HL-60/S4 treated with phorbol 12-myristate 13-acetate at 8.2 ng/mL for 4 days and 3 days (cell line): ENCODE measurements around the gene AACS.

ENCODE experiments used
- in situ Hi-C: fragments of 300-500 bp; cut with MboI; formaldehyde crosslinking; loops from 2 replicates; pipeline ENCODE4 v1.15.0; 2022; ENCODE audit warnings: low sequenced_read_pairs

AACS gene

GRCh38 chr12:125183187-125184067, 118.2 kb downstream of the AACS start:
- in situ Hi-C loops, result no loop called here

GRCh38 chr12:125184213-125184967, 119.2 kb downstream of the AACS start:
- in situ Hi-C loops, result no loop called here

GRCh38 chr12:125185311-125185739, 120.1 kb downstream of the AACS start:
- in situ Hi-C loops, result no loop called here

GRCh38 chr12:125185740-125186470, 120.7 kb downstream of the AACS start, which contains the start of gene TMEM132B:
Gene TMEM132B, plus strand, starts transcription at chr12:125186386.
- in situ Hi-C loops, result no loop called here

GRCh38 chr12:125186471-125187147, 121.4 kb downstream of the AACS start:
- in situ Hi-C loops, result no loop called here

GRCh38 chr12:125187148-125187745, 122.0 kb downstream of the AACS start:
- in situ Hi-C loops, result no loop called here

- in situ Hi-C loops, result no loop called here
These were observed 122.8 kb downstream of the AACS start for GRCh38 chr12:125187780-125188741.

- in situ Hi-C loops, result no loop called here
These were observed 123.8 kb downstream of the AACS start for GRCh38 chr12:125189015-125189414.

GRCh38 chr12:125189502-125189901, 124.3 kb downstream of the AACS start:
- in situ Hi-C loops, result no loop called here

GRCh38 chr12:125191361-125192087, 126.3 kb downstream of the AACS start:
- in situ Hi-C loops, result no loop called here

- in situ Hi-C loops, result no loop called here
These were observed 127.5 kb downstream of the AACS start for GRCh38 chr12:125192690-125193221.
